ENCODE measurements around the gene NSL1. TPM values are rescaled to one million over a fixed set of nuclear protein-coding genes. Genes with fewer than 3 reads are reported as not detected.

NSL1 gene
- total RNA-seq, 4 donors from 2014 or later: 18.3 to 57.5 (median 34.3) TPM

GRCh38 chr1:212710566-212710965 is 81.0 kb downstream of the NSL1 start:
- Histone ChIP-seq H3K27me3 (no peaks in the 10 kb centered on the region), H3K4me1 (no peaks in the 10 kb centered on the region), H3K27ac (no peak overlapping the region), H3K4me3 (no peak overlapping the region), H3K9me3 (no peaks in the 10 kb centered on the region), H3K36me3 (no peaks in the 10 kb centered on the region)
- 77% methylated on average over 6 of the region's 6 CpGs for WGBS
- TF ChIP-seq POLR2AphosphoS5 (IDR thresholded peaks at IDR 0.05): no peak
- no peak for TF ChIP-seq POLR2A (IDR thresholded peaks at IDR 0.05)
- no peak for TF ChIP-seq CTCF (IDR thresholded peaks at IDR 0.05)
- no peak for TF ChIP-seq EP300 (IDR thresholded peaks at IDR 0.05)
- DNase-seq (ENCODE audit: low spot score in 2 of 2): no peak

- DNase-seq (ENCODE audit: low spot score in 2 of 2): no peak
- no peak overlapping the region for H3K4me3 ChIP-seq
- 79% methylated on average over 9 of the region's 9 CpGs for WGBS
- no peaks in the 10 kb centered on the region for H3K36me3 ChIP-seq
- no peaks in the 10 kb centered on the region for H3K9me3 ChIP-seq
- no peak overlapping the region for H3K27ac ChIP-seq
- H3K27me3 ChIP-seq: no peaks in the 10 kb centered on the region
- peaks cover 18% of the 10 kb centered on the region for H3K4me1 ChIP-seq
- no peak for TF ChIP-seq POLR2AphosphoS5 (IDR thresholded peaks at IDR 0.05)
- no peak for TF ChIP-seq POLR2A (IDR thresholded peaks at IDR 0.05)
- no peak for TF ChIP-seq EP300 (IDR thresholded peaks at IDR 0.05)
- no peak for TF ChIP-seq CTCF (IDR thresholded peaks at IDR 0.05)
These were observed 87.5 kb downstream of the NSL1 start for GRCh38 chr1:212703991-212704564.

GRCh38 chr1:212702672-212703071 is 88.9 kb downstream of the NSL1 start:
- no peak overlapping the region for H3K27ac ChIP-seq
- H3K9me3 ChIP-seq: no peaks in the 10 kb centered on the region
- H3K4me1 ChIP-seq: peaks cover 26% of the 10 kb centered on the region
- TF ChIP-seq CTCF (IDR thresholded peaks at IDR 0.05) (no peak), EP300 (IDR thresholded peaks at IDR 0.05) (no peak)
- no peaks in the 10 kb centered on the region for H3K27me3 ChIP-seq
- no peak for DNase-seq (ENCODE audit: low spot score in 2 of 2)
- no peak overlapping the region for H3K4me3 ChIP-seq
- 47% methylated on average over 1 of the region's 1 CpG for WGBS
- no peaks in the 10 kb centered on the region for H3K36me3 ChIP-seq

- WGBS: 50% methylated on average over 1 of the region's 1 CpG
- no peak for TF ChIP-seq POLR2AphosphoS5 (IDR thresholded peaks at IDR 0.05)
- TF ChIP-seq CTCF (IDR thresholded peaks at IDR 0.05): no peak
- no peak for TF ChIP-seq POLR2A (IDR thresholded peaks at IDR 0.05)
- TF ChIP-seq EP300 (IDR thresholded peaks at IDR 0.05): no peak
- Histone ChIP-seq H3K36me3 (no peaks in the 10 kb centered on the region), H3K4me1 (peaks cover 26% of the 10 kb centered on the region), H3K27ac (no peak overlapping the region), H3K27me3 (peaks cover 4% of the 10 kb centered on the region), H3K4me3 (no peak overlapping the region), H3K9me3 (no peaks in the 10 kb centered on the region)
- no peak for DNase-seq (ENCODE audit: low spot score in 2 of 2)
These were observed 89.7 kb downstream of the NSL1 start for GRCh38 chr1:212701910-212702309.

GRCh38 chr1:212700892-212701819 is 90.4 kb downstream of the NSL1 start:
- H3K4me1 ChIP-seq: peaks cover 26% of the 10 kb centered on the region
- no peaks in the 10 kb centered on the region for H3K36me3 ChIP-seq
- TF ChIP-seq EP300 (IDR thresholded peaks at IDR 0.05): no peak
- TF ChIP-seq POLR2A (IDR thresholded peaks at IDR 0.05): no peak
- peak in 1 of 2 donors; percentile 12 for TF ChIP-seq CTCF (IDR thresholded peaks at IDR 0.05)
- peak overlapping the region; percentile 72 for H3K4me3 ChIP-seq
- 9% methylated on average over 23 of the region's 27 CpGs for WGBS
- DNase-seq (ENCODE audit: low spot score in 2 of 2): peak; percentile 74 to 82
- H3K9me3 ChIP-seq: no peaks in the 10 kb centered on the region
- peaks cover 9% of the 10 kb centered on the region for H3K27me3 ChIP-seq
- peak overlapping the region; percentile 76 for H3K27ac ChIP-seq

All from suprapubic skin (tissue), 4 donors.